Measurements from ENCODE around the gene POLR2B.
A peak's percentile ranks its signal among the peaks of the same experiment; 100 is the strongest.

Gene POLR2B

DNA sequence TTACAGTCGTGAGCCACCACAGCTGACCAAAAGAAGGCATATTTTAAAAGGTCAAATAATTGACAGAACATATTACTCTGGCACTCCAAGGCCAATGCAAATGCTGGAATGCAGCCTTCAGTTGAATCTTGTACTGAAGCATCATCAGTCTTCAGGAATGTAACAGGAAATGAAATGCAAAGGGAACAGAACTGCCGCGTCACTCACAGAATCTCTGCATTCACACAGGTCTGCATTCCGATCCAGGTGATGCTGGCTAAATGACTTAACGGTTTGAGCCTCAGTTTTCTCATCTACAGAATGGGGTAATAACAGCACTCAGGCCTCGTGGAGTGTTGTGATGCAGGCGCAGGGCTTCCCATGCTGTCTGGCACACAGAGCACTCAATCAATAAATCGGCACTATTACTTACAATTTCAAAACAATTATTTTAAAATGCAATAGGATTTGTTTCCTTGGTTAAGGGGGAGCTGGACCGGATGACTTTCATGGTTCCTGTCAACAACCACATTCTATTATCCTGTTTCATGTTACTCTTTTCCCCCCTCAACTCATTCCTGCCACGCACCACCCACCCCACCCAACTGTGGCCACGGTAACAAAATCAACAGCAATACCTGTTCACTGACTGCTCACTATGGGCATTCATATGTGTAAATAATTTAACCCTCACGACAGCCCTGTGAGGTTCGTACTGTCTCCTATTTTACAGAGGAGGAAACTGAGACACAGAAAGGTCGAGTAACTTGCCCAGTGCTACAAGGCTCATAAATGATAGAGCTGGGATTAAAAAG, 99.1 kb downstream of the POLR2B start:
- no peaks in the 10 kb centered on the region for H3K27me3 ChIP-seq (ENCODE audit: control insufficient read depth in 2 of 2, insufficient read depth in 2 of 2, low read length in 2 of 2)
- no peak overlapping the region for H3K27ac ChIP-seq (ENCODE audit: low read depth in 2 of 2, low read length in 2 of 2)
- no peak overlapping the region for H3K9ac ChIP-seq (ENCODE audit: low read depth in 1 of 2, low read length in 2 of 2)
- H3K36me3 ChIP-seq (ENCODE audit: control insufficient read depth in 2 of 2, insufficient read depth in 2 of 2, low read length in 2 of 2): no peaks in the 10 kb centered on the region
- no peaks in the 10 kb centered on the region for H3K9me3 ChIP-seq (ENCODE audit: control insufficient read depth in 2 of 2, low read length in 2 of 2)
- no peak overlapping the region for H3K4me3 ChIP-seq (ENCODE audit: low read length in 2 of 2)
- H3K4me1 ChIP-seq (ENCODE audit: control insufficient read depth in 2 of 2, insufficient read depth in 2 of 2, low read length in 2 of 2): peaks cover 0 to 6% of the 10 kb centered on the region in 2 donors

DNA sequence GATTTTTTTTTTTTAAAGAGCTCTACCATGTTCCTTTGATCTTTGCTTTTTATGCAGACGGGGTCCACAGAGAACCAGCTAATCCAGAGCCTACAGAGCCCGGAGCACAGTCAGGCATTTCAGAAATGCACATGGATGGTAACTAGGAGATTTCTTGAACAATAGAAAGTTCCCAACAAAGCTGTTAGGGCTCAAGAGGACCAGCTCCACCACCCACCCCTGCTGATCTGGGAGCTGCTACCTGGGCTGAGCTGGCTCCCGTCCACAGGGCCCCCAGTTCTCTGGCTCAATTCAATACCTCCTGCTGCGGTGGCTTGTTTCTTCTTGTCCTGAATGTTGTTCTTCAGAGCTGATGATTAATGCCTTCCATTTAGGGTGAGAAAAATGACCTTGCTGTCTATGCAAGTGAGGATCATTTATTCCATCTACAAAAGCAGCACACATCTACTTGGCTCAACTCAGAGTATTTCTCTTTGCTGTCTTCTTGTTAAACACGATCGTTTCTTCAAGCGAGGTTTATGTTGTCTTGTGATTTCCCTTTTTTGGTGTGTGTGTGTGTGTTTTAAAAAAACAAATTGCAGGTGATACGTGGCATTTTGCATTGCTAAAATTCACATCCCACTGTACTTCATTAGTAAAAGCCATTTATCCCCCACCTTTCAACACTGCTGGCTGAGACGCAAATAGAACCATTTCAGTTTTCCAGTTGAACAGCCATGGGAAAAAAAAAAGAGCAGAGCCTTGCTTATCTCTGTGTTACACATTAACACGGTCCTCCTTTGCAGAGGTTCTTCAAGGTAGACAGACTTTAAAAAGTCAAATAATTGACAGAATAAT, 100.2 kb downstream of the POLR2B start:
- Histone ChIP-seq H3K4me1 (ENCODE audit: control insufficient read depth in 2 of 2, insufficient read depth in 2 of 2, low read length in 2 of 2) (peaks cover 0 to 6% of the 10 kb centered on the region in 2 donors), H3K4me3 (ENCODE audit: low read length in 2 of 2) (no peak overlapping the region), H3K9ac (ENCODE audit: low read depth in 1 of 2, low read length in 2 of 2) (peak overlapping the region in 1 of 2 donors; percentile 9), H3K36me3 (ENCODE audit: control insufficient read depth in 2 of 2, insufficient read depth in 2 of 2, low read length in 2 of 2) (no peaks in the 10 kb centered on the region), H3K27ac (ENCODE audit: low read depth in 2 of 2, low read length in 2 of 2) (no peak overlapping the region), H3K9me3 (ENCODE audit: control insufficient read depth in 2 of 2, low read length in 2 of 2) (no peaks in the 10 kb centered on the region), H3K27me3 (ENCODE audit: control insufficient read depth in 2 of 2, insufficient read depth in 2 of 2, low read length in 2 of 2) (no peaks in the 10 kb centered on the region)
